Measurements from ENCODE around the gene CCDC149.

Gene CCDC149

GRCh38 chr4:24922416-24922815, 9.6 kb upstream of the CCDC149 start:
- TF ChIP-seq POLR2AphosphoS5 (IDR thresholded peaks at IDR 0.05; ENCODE audit: low read depth, low read length): no peak
- no peak for TF ChIP-seq REST (IDR thresholded peaks at IDR 0.05; ENCODE audit: insufficient read depth in 1 of 2, low read depth in 2 of 2, low read length in 2 of 2)
- TF ChIP-seq TAF1 (IDR thresholded peaks at IDR 0.05; ENCODE audit: borderline replicate concordance, insufficient read depth, low read length): no peak
- TF ChIP-seq FOXP2 (optimal IDR thresholded peaks at IDR 0.05; ENCODE audit: borderline replicate concordance, extremely low read depth, extremely low read length, insufficient read depth): no peak

- TF ChIP-seq SIN3A (IDR thresholded peaks at IDR 0.05; ENCODE audit: borderline replicate concordance, insufficient read depth, low read length) (no peak), FOXP2 (optimal IDR thresholded peaks at IDR 0.05; ENCODE audit: borderline replicate concordance, extremely low read depth, extremely low read length, insufficient read depth) (no peak), POLR2AphosphoS5 (IDR thresholded peaks at IDR 0.05; ENCODE audit: low read depth, low read length) (no peak), REST (IDR thresholded peaks at IDR 0.05; ENCODE audit: insufficient read depth in 1 of 2, low read depth in 2 of 2, low read length in 2 of 2) (no peak), TAF1 (IDR thresholded peaks at IDR 0.05; ENCODE audit: borderline replicate concordance, insufficient read depth, low read length) (no peak)
These were observed 8.6 kb upstream of the CCDC149 start for GRCh38 chr4:24921491-24921890.

- TF ChIP-seq POLR2AphosphoS5 (IDR thresholded peaks at IDR 0.05; ENCODE audit: low read depth, low read length) (no peak), REST (IDR thresholded peaks at IDR 0.05; ENCODE audit: insufficient read depth in 1 of 2, low read depth in 2 of 2, low read length in 2 of 2) (no peak), SIN3A (IDR thresholded peaks at IDR 0.05; ENCODE audit: borderline replicate concordance, insufficient read depth, low read length) (no peak), FOXP2 (optimal IDR thresholded peaks at IDR 0.05; ENCODE audit: borderline replicate concordance, extremely low read depth, extremely low read length, insufficient read depth) (no peak), TAF1 (IDR thresholded peaks at IDR 0.05; ENCODE audit: borderline replicate concordance, insufficient read depth, low read length) (no peak)
These were observed 7.2 kb upstream of the CCDC149 start for GRCh38 chr4:24920008-24920407.

GRCh38 chr4:24917076-24917856, 4.4 kb upstream of the CCDC149 start:
- no peak for TF ChIP-seq REST (IDR thresholded peaks at IDR 0.05; ENCODE audit: insufficient read depth in 1 of 2, low read depth in 2 of 2, low read length in 2 of 2)
- TF ChIP-seq FOXP2 (optimal IDR thresholded peaks at IDR 0.05; ENCODE audit: borderline replicate concordance, extremely low read depth, extremely low read length, insufficient read depth): no peak
- no peak for TF ChIP-seq SIN3A (IDR thresholded peaks at IDR 0.05; ENCODE audit: borderline replicate concordance, insufficient read depth, low read length)
- no peak for TF ChIP-seq POLR2AphosphoS5 (IDR thresholded peaks at IDR 0.05; ENCODE audit: low read depth, low read length)
- no peak for TF ChIP-seq TAF1 (IDR thresholded peaks at IDR 0.05; ENCODE audit: borderline replicate concordance, insufficient read depth, low read length)
